HG03378 (cell line): ENCODE data around the gene PDE11A.
A peak's percentile ranks its signal among the peaks of the same experiment; 100 is the strongest.

Experiments
- ATAC-seq: cut with Tn5 transposase; IDR thresholded peaks from one replicate; pipeline ENCODE4 v1.9.1; 2021; ENCODE audit warnings: mild to moderate bottlenecking, moderate library complexity; ENCODE audit not compliant: unreplicated experiment

The PDE11A gene

GRCh38 chr2:177930916-177931315, 141.7 kb downstream of the PDE11A start:
- ATAC-seq, result no peak

GRCh38 chr2:177929662-177930522, 142.7 kb downstream of the PDE11A start:
- no peak for ATAC-seq

GRCh38 chr2:177923323-177923722, 149.3 kb downstream of the PDE11A start:
- ATAC-seq, result no peak

GRCh38 chr2:177921726-177922125, 150.9 kb downstream of the PDE11A start:
- ATAC-seq, result no peak

- ATAC-seq, result no peak
Measured at GRCh38 chr2:177917169-177917568, 155.4 kb downstream of the PDE11A start.

GRCh38 chr2:177916342-177916741, 156.2 kb downstream of the PDE11A start:
- ATAC-seq, result no peak

GRCh38 chr2:177914247-177914646, 158.3 kb downstream of the PDE11A start:
- ATAC-seq, result no peak

GRCh38 chr2:177909962-177910361, 162.6 kb downstream of the PDE11A start:
- ATAC-seq, result no peak

GRCh38 chr2:177908824-177909223, 163.8 kb downstream of the PDE11A start:
- no peak for ATAC-seq

GRCh38 chr2:177908182-177908581, 164.4 kb downstream of the PDE11A start:
- ATAC-seq, result no peak

GRCh38 chr2:177906041-177906718, 166.4 kb downstream of the PDE11A start:
- peak; percentile 86 for ATAC-seq

GRCh38 chr2:177905640-177906039, 166.9 kb downstream of the PDE11A start:
- no peak for ATAC-seq

- no peak for ATAC-seq
Measured at GRCh38 chr2:177902395-177903163, 170.0 kb downstream of the PDE11A start.

GRCh38 chr2:177900082-177900481, 172.5 kb downstream of the PDE11A start:
- ATAC-seq, result no peak

- no peak for ATAC-seq
Measured at GRCh38 chr2:177897278-177897677, 175.3 kb downstream of the PDE11A start.

- no peak for ATAC-seq
Measured at GRCh38 chr2:177896587-177896986, 176.0 kb downstream of the PDE11A start.

- no peak for ATAC-seq
Measured at GRCh38 chr2:177894546-177894945, 178.0 kb downstream of the PDE11A start.

- ATAC-seq, result no peak
Measured at GRCh38 chr2:177893880-177894279, 178.7 kb downstream of the PDE11A start.

- no peak for ATAC-seq
Measured at GRCh38 chr2:177891533-177891932, 181.0 kb downstream of the PDE11A start.

GRCh38 chr2:177889818-177890460, 182.6 kb downstream of the PDE11A start:
- ATAC-seq, result no peak

GRCh38 chr2:177888581-177888980, 184.0 kb downstream of the PDE11A start:
- ATAC-seq, result no peak
